GM19467 (cell line): ENCODE data around the gene ASPHD2.
"Not testable (repeated sequence)": the region's sequence is repeated elsewhere in the genome, so short reads cannot be mapped to it uniquely, and the experiment has no call there.

Source experiments
- ATAC-seq: cut with Tn5 transposase; IDR thresholded peaks from one replicate; pipeline ENCODE4 v1.9.1; 2021; ENCODE audit warnings: mild to moderate bottlenecking, moderate library complexity; ENCODE audit not compliant: unreplicated experiment

The ASPHD2 gene

GRCh38 chr22:26414347-26414746 lies 14.7 kb upstream of the ASPHD2 start:
- no peak for ATAC-seq

- ATAC-seq: no peak
Measured at GRCh38 chr22:26416256-26416655, 12.8 kb upstream of the ASPHD2 start.

- ATAC-seq: no peak
Measured at GRCh38 chr22:26416670-26417276, 12.3 kb upstream of the ASPHD2 start.

GRCh38 chr22:26417406-26417805 lies 11.7 kb upstream of the ASPHD2 start:
- ATAC-seq: no peak

GRCh38 chr22:26418620-26419019 lies 10.4 kb upstream of the ASPHD2 start:
- no peak for ATAC-seq

- ATAC-seq: no peak
Measured at GRCh38 chr22:26426924-26427323, 2.1 kb upstream of the ASPHD2 start.

- ATAC-seq: no peak
Measured at GRCh38 chr22:26429458-26430286, 612 bp downstream of the ASPHD2 start.

GRCh38 chr22:26430600-26430999 lies 1.5 kb downstream of the ASPHD2 start:
- no peak for ATAC-seq

- no peak for ATAC-seq
Measured at GRCh38 chr22:26431261-26431995, 2.4 kb downstream of the ASPHD2 start.

GRCh38 chr22:26432619-26433311 lies 3.7 kb downstream of the ASPHD2 start:
- no peak for ATAC-seq

GRCh38 chr22:26433805-26434204 lies 4.7 kb downstream of the ASPHD2 start:
- no peak for ATAC-seq

GRCh38 chr22:26435327-26436093 lies 6.5 kb downstream of the ASPHD2 start:
- no peak for ATAC-seq

- no peak for ATAC-seq
Measured at GRCh38 chr22:26436903-26437515, 7.9 kb downstream of the ASPHD2 start.

GRCh38 chr22:26437694-26438392 lies 8.8 kb downstream of the ASPHD2 start:
- ATAC-seq: no peak

- not testable (repeated sequence) for ATAC-seq
Measured at GRCh38 chr22:26438776-26439175, 9.7 kb downstream of the ASPHD2 start.

- no peak for ATAC-seq
Measured at GRCh38 chr22:26439559-26439958, 10.5 kb downstream of the ASPHD2 start.

GRCh38 chr22:26442086-26442756 lies 13.2 kb downstream of the ASPHD2 start:
- no peak for ATAC-seq

GRCh38 chr22:26443901-26444690 lies 15.0 kb downstream of the ASPHD2 start:
- no peak for ATAC-seq
